H1 (cell line): ENCODE data around the gene CLBA1. TPM values are rescaled to one million over a fixed set of nuclear protein-coding genes. Genes with fewer than 3 reads are reported as not detected.

Source experiments
- CTCF ChIA-PET: fragments of 300-600 bp; sonication (Branson Sonifier 250); formaldehyde crosslinking; loops from one replicate; lab custom pipeline; 2021; ENCODE audit not compliant: partially characterized antibody; lab: Charles Lee
- POLR2A ChIA-PET: fragments of 300-600 bp; sonication (Branson Sonifier 250); formaldehyde crosslinking; loops from one replicate; lab custom pipeline; 2021; ENCODE audit warnings: inconsistent platforms; ENCODE audit not compliant: partially characterized antibody; lab: Charles Lee
- DNase-seq, 2 experiments: peaks; one replicate each; pipeline versions ENCODE4 v3.0.0 to v3.0.0-alpha.2; 2010 to 2022; ENCODE audit warnings: low spot score in 2 of 2, low read depth in 1 of 2, mixed read lengths in 1 of 2
- FAIRE-seq: peaks from 2 replicates; lab custom pipeline; 2011; peaks lifted over from hg19 to GRCh38; lab: Jason Lieb, UNC
- H2AFZ ChIP-seq: 2 replicates; pipeline ENCODE4 v1.8.1; 2012; ENCODE audit warnings: low read length, inconsistent platforms
- H2AK5ac ChIP-seq: 2 replicates; pipeline ENCODE4 v1.6.1; 2013; ENCODE audit warnings: low read depth, low read length
- H2BK120ac ChIP-seq: replicated peaks from 2 replicates; pipeline ENCODE3; 2013; ENCODE audit warnings: low read depth, low read length, inconsistent platforms
- H2BK12ac ChIP-seq: 2 replicates; pipeline ENCODE4 v1.6.1; 2013; ENCODE audit warnings: low read depth, low read length
- H2BK15ac ChIP-seq: 2 replicates; pipeline ENCODE4 v1.6.1; 2013; ENCODE audit warnings: low read length
- H2BK20ac ChIP-seq: 2 replicates; pipeline ENCODE4 v1.6.1; 2013; ENCODE audit warnings: low read length
- H2BK5ac ChIP-seq: 2 replicates; pipeline ENCODE4 v1.6.1; 2013; ENCODE audit warnings: low read depth, low read length
- H3K14ac ChIP-seq: 2 replicates; pipeline ENCODE4 v1.6.1; 2013; ENCODE audit warnings: inconsistent platforms; ENCODE audit not compliant: insufficient read length
- H3K18ac ChIP-seq: 2 replicates; pipeline ENCODE4 v1.6.1; 2013; ENCODE audit warnings: low read length; ENCODE audit errors: extremely low read depth
- H3K23ac ChIP-seq: 2 replicates; pipeline ENCODE4 v1.6.1; 2013; ENCODE audit warnings: inconsistent platforms; ENCODE audit not compliant: insufficient read length
- H3K23me2 ChIP-seq: 2 replicates; pipeline ENCODE4 v1.6.1; 2013; ENCODE audit warnings: low read depth, low read length
- H3K27ac ChIP-seq: 2 replicates; pipeline ENCODE4 v1.6.1; 2011; ENCODE audit warnings: low read depth, low read length, inconsistent platforms
- H3K27me3 ChIP-seq, 4 experiments: replicated peaks in 1 of 4; 1 replicate in 1 of 4; 2 replicates in 3 of 4; pipeline versions ENCODE4 v1.6.1 to v1.8.1; 2011 to 2013; ENCODE audit warnings: low read length in 3 of 4, mild to moderate bottlenecking in 3 of 4, inconsistent platforms in 2 of 4, mixed read lengths in 2 of 4, moderate library complexity in 1 of 4; ENCODE audit not compliant: control insufficient read depth in 3 of 4, insufficient read depth in 3 of 4; ENCODE audit errors: extremely low read depth in 1 of 4
- H3K36me3 ChIP-seq, 4 experiments: 2 replicates each; pipeline versions ENCODE4 v1.6.1 to v1.8.1; 2011 to 2013; ENCODE audit warnings: mild to moderate bottlenecking in 4 of 4, low read length in 3 of 4, moderate library complexity in 2 of 4, control low read depth in 1 of 4, inconsistent platforms in 1 of 4; ENCODE audit not compliant: insufficient read depth in 4 of 4, control insufficient read depth in 2 of 4
- H3K4ac ChIP-seq: replicated peaks from 2 replicates; pipeline ENCODE3; 2013; ENCODE audit warnings: low read length, low read depth, mixed read lengths, inconsistent platforms; ENCODE audit not compliant: insufficient read length
- H3K4me1 ChIP-seq, 4 experiments: replicated peaks in 1 of 4; 1 replicate in 1 of 4; 2 replicates in 3 of 4; pipeline versions ENCODE4 v1.6.1 to v1.8.1; 2011 to 2013; ENCODE audit warnings: low read length in 3 of 4, inconsistent platforms in 2 of 4, mixed read lengths in 1 of 4; ENCODE audit not compliant: insufficient read depth in 4 of 4, control insufficient read depth in 3 of 4
- H3K4me2 ChIP-seq, 2 experiments: 2 replicates each; pipeline versions ENCODE4 v1.6.1 to v1.8.1; 2011 to 2013; ENCODE audit warnings: low read depth in 2 of 2, low read length in 2 of 2, control low read depth in 1 of 2, inconsistent platforms in 1 of 2, mild to moderate bottlenecking in 1 of 2; ENCODE audit not compliant: insufficient read depth in 1 of 2
- H3K4me3 ChIP-seq, 4 experiments: fragments of 200-600, 300-600 bp in 1 of 4; sonication (generic), shearing (Covaris generic), sonication (Bioruptor Twin) in 1 of 4; 2 replicates each; pipeline versions ENCODE4 v1.5.1 to v1.8.1; 2011 to 2016; ENCODE audit warnings: low read length in 4 of 4, low read depth in 3 of 4, control low read depth in 2 of 4, inconsistent platforms in 2 of 4, mild to moderate bottlenecking in 2 of 4, mixed read lengths in 1 of 4, moderate library complexity in 1 of 4; ENCODE audit not compliant: insufficient read depth in 2 of 4; ENCODE audit errors: extremely low read depth in 1 of 4
- H3K56ac ChIP-seq: replicated peaks from 2 replicates; pipeline ENCODE3; 2013; ENCODE audit warnings: low read depth, mild to moderate bottlenecking, mixed read lengths, low read length, inconsistent platforms; ENCODE audit not compliant: insufficient read length
- H3K79me1 ChIP-seq: 2 replicates; pipeline ENCODE4 v1.6.1; 2013; ENCODE audit warnings: low read depth, low read length, control low read depth
- H3K79me2 ChIP-seq, 2 experiments: 2 replicates each; pipeline versions ENCODE4 v1.6.1 to v1.8.1; 2012 to 2013; ENCODE audit warnings: low read length in 2 of 2, mild to moderate bottlenecking in 2 of 2, inconsistent platforms in 1 of 2; ENCODE audit not compliant: insufficient read depth in 2 of 2, control insufficient read depth in 1 of 2
- H3K9ac ChIP-seq, 4 experiments: replicated peaks in 1 of 4; 1 replicate in 1 of 4; 2 replicates in 3 of 4; pipeline versions ENCODE4 v1.6.1 to v1.8.1; 2011 to 2013; ENCODE audit warnings: low read depth in 3 of 4, low read length in 3 of 4, control low read depth in 2 of 4, mild to moderate bottlenecking in 2 of 4, moderate library complexity in 2 of 4, inconsistent platforms in 1 of 4; ENCODE audit errors: extremely low read depth in 1 of 4
- H3K9me3 ChIP-seq, 2 experiments: 2 replicates each; pipeline versions ENCODE4 v1.6.1 to v1.8.1; 2012 to 2013; ENCODE audit warnings: mild to moderate bottlenecking in 2 of 2, moderate library complexity in 2 of 2, control low read depth in 1 of 2, inconsistent platforms in 1 of 2, low read depth in 1 of 2, low read length in 1 of 2, mixed read lengths in 1 of 2; ENCODE audit not compliant: insufficient read depth in 2 of 2
- H4K20me1 ChIP-seq, 2 experiments: replicated peaks in 1 of 2; 2 replicates each; pipeline versions ENCODE3 to v1.8.1; 2011 to 2013; ENCODE audit warnings: inconsistent platforms in 2 of 2, low read length in 2 of 2, mild to moderate bottlenecking in 1 of 2; ENCODE audit not compliant: insufficient read depth in 2 of 2, control insufficient read depth in 1 of 2
- H4K5ac ChIP-seq: 2 replicates; pipeline ENCODE4 v1.6.1; 2013; ENCODE audit warnings: low read length, low read depth, mixed read lengths, inconsistent platforms; ENCODE audit not compliant: insufficient read length
- H4K8ac ChIP-seq: 2 replicates; pipeline ENCODE4 v1.8.0; 2013; ENCODE audit warnings: mild to moderate bottlenecking, moderate library complexity, low read length, inconsistent platforms; ENCODE audit not compliant: insufficient read depth; ENCODE audit errors: extremely low read depth
- H4K91ac ChIP-seq: replicated peaks from 2 replicates; pipeline ENCODE3; 2013; ENCODE audit warnings: low read length, mixed read lengths, inconsistent platforms; ENCODE audit not compliant: insufficient read length
- CHD2 ChIP-seq: IDR thresholded peaks from 2 replicates; pipeline ENCODE4 v1.6.1; 2012; ENCODE audit warnings: low read length, improper control_type of control experiment
- CREB1 ChIP-seq: IDR thresholded peaks from 2 replicates; pipeline ENCODE4 v1.6.1; 2012; ENCODE audit warnings: inconsistent platforms
- EP300 ChIP-seq, 2 experiments: IDR thresholded peaks; 1 replicate in 1 of 2; 2 replicates in 1 of 2; pipeline ENCODE4 v1.6.1; 2011 to 2012; ENCODE audit warnings: low read depth in 2 of 2, low read length in 2 of 2, mild to moderate bottlenecking in 2 of 2, borderline replicate concordance in 1 of 2, inconsistent platforms in 1 of 2, moderate library complexity in 1 of 2
- FOSL1 ChIP-seq: IDR thresholded peaks from 2 replicates; pipeline ENCODE4 v1.6.1; 2011; ENCODE audit warnings: mild to moderate bottlenecking, low read depth, low read length, moderate library complexity; ENCODE audit not compliant: insufficient read depth
- KDM5A ChIP-seq: fragments of 200-600 bp; IDR thresholded peaks from 2 replicates; pipeline ENCODE4 v1.7.1; 2012; ENCODE audit warnings: mild to moderate bottlenecking, low read length, inconsistent platforms, mixed read lengths
- NRF1 ChIP-seq: IDR thresholded peaks from 2 replicates; pipeline ENCODE4 v1.6.1; 2011; ENCODE audit warnings: mild to moderate bottlenecking, low read depth, low read length, improper control_type of control experiment
- RFX5 ChIP-seq: IDR thresholded peaks from 2 replicates; pipeline ENCODE4 v1.6.1; 2011; ENCODE audit warnings: low read depth, low read length, improper control_type of control experiment, borderline replicate concordance
- RXRA ChIP-seq: IDR thresholded peaks from 2 replicates; pipeline ENCODE4 v1.6.1; 2011; ENCODE audit warnings: low read depth, mild to moderate bottlenecking, low read length, moderate library complexity; ENCODE audit not compliant: insufficient read depth
- SIRT6 ChIP-seq: IDR thresholded peaks from one replicate; pipeline ENCODE4 v1.7.1; 2012; ENCODE audit warnings: low read length, inconsistent platforms
- SIX5 ChIP-seq: IDR thresholded peaks from 2 replicates; pipeline ENCODE4 v1.6.1; 2011; ENCODE audit warnings: mild to moderate bottlenecking, low read depth, low read length
- TCF12 ChIP-seq: IDR thresholded peaks from 2 replicates; pipeline ENCODE4 v1.6.1; 2011; ENCODE audit warnings: low read depth, mild to moderate bottlenecking, low read length
- YY1 ChIP-seq: IDR thresholded peaks from 2 replicates; pipeline ENCODE4 v1.6.1; 2011; ENCODE audit warnings: low read depth, mild to moderate bottlenecking, low read length
- WGBS, 2 experiments: shearing (Covaris generic) in 1 of 2; methylation state at CpG; one replicate each; pipeline versions ENCODE4 v1.1.6 to v1.1.7; 2013 to 2015; ENCODE audit warnings: low lambda C conversion rate in 2 of 2, mixed read lengths in 2 of 2, inconsistent platforms in 1 of 2, low coverage in 1 of 2, missing lambda C conversion rate in 1 of 2; ENCODE audit not compliant: insufficient replicate concordance in 2 of 2, insufficient coverage in 1 of 2, insufficient read length in 1 of 2; ENCODE audit errors: extremely low coverage in 1 of 2, missing lambda C conversion rate in 1 of 2; 5-methylcytosine and 5-hydroxymethylcytosine counted together
- polyA plus RNA-seq, 7 experiments: library from polyadenylated mRNA; depleted of rRNA in 3 of 7; stranded (reverse) in 5 of 7; unstranded in 2 of 7; fragments of >200 nt in 5 of 7; fragments of 200-250 nt in 2 of 7; gene quantifications; 1 replicate in 5 of 7; 2 replicates in 1 of 7; 4 replicates in 1 of 7; pipeline versions ENCODE4 v1.2.1 to v1.2.3, GENCODE V29; 2011 to 2013; ENCODE audit warnings: missing spikeins in 2 of 7, mixed read lengths in 2 of 7
- total RNA-seq: library from RNA; stranded (reverse); fragmentation: NEBNext Ultra II Directional; extraction: Animal tissue kit (Norgen Biotek cat#: 25700); gene quantifications from 2 replicates; pipeline ENCODE4 v1.2.1, GENCODE V29; 2021

CLBA1 gene
- total and polyA plus RNA-seq, 2 of the 8 experiments (the other 6 are each of a cell fraction or from before 2014, with no cell fraction given) = 1.6 to 2.4 TPM

DNA sequence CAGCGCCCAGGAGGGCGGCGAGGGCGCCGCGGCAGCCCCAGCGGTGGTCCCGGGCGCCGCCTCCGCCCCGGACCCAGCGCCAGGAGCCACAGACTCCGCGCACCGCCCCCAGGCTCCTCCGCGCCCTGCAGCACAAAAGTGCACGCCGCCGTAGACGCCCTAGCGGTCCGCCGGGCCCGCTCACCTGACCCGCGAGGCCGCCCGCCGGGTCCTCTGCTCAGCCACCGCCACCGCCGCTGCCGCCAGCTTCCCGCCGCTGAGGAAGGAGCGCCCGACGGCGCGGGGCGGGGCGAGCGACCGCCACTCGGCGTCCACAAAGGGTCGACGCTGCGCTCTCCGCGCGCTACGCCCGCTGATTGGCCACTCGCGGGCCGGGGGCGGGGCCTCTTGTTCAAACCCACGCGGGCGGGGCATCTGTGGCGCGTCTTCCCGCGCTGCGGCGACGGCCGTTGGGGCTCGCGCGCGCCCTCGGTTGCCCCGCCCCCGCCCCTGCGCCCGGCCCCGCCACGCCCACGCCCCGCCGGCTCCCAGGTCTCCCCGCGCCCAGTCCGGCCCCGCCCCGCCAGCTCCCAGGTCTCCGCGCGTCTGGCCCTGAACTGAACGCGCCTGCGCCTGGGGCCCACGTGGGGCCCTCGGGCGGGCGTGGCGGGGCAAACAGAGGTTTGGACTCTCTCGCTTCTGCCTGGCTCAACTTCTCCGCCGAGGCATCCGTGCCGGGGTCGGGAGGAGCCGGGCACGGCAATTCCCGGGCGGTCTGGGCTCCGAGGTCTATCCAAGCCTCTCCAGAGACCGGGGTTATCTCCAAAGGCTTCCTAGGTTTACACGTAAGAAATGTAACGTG, 35.4 kb downstream of the CLBA1 start, which contains the start of gene CDCA4:
Gene CDCA4 (minus strand): TSS at position 269 of the 841 bp plus-strand sequence. CDS start 9,154 bp downstream, outside the sequence.
- Histone ChIP-seq H2BK120ac (no peak within 1 kb of the TSS), H3K79me1 (peaks cover 12% of the 10 kb centered on the region), H2AFZ (peak within 1 kb of the TSS; percentile 84), H2AK5ac (no peak within 1 kb of the TSS; the same call in 1 of the 2 replicates), H2BK12ac (no peak within 1 kb of the TSS), H3K56ac (peak within 1 kb of the TSS; percentile 20), H4K8ac (peak within 1 kb of the TSS; percentile 92), H3K79me2 (peaks cover 41 to 44% of the 10 kb centered on the region in 2 experiments), H4K20me1 (peaks cover 23 to 26% of the 10 kb centered on the region in 2 experiments), H3K4me2 (peak within 1 kb of the TSS; percentile 89 to 94), H2BK5ac (peak within 1 kb of the TSS; percentile 41; the same call in 1 of the 2 replicates), H3K18ac (peak within 1 kb of the TSS; percentile 71), H3K23me2 (peaks cover 18% of the 10 kb centered on the region), H4K91ac (no peak within 1 kb of the TSS), H3K4me1 (peaks cover 0 to 8% (median 7%) of the 10 kb centered on the region in 4 experiments; a peak in 5 of 7 replicates), H3K27me3 (no peaks in the 10 kb centered on the region), H3K14ac (no peak within 1 kb of the TSS), H3K4me3 (peak within 1 kb of the TSS; percentile 78 to 98 (median 86)), H2BK20ac (no peak within 1 kb of the TSS), H2BK15ac (0 out of 2 replicates have a peak within 1 kb of the TSS, but pooled peaks have one; percentile 29), H3K23ac (no peak within 1 kb of the TSS), H3K9me3 (no peaks in the 10 kb centered on the region), H4K5ac (peak within 1 kb of the TSS; percentile 77), H3K4ac (peak within 1 kb of the TSS; percentile 79), H3K36me3 (peaks cover 0 to 12% (median 0%) of the 10 kb centered on the region in 4 experiments; a peak in 1 of 8 replicates), H3K9ac (peak within 1 kb of the TSS; percentile 75 to 95 (median 81)), H3K27ac (peak within 1 kb of the TSS; percentile 82; the same call in 1 of the 2 replicates)
- FAIRE-seq (no peak), DNase-seq (peak; percentile 74 to 97)
- ChIA-PET CTCF (interaction anchor here (0.6 to 1.8 kb wide), 7 partner anchors 21 to 198 kb away, joined by 3 to 8 read pairs (median 3); partner anchors contain the start of gene JAG2), POLR2A (interaction anchor here (0.6 to 1.8 kb wide), 9 partner anchors 13 to 40 kb away, joined by 3 to 7 read pairs (median 4); no protein-coding TSS in a partner anchor)
- WGBS, 2 experiments = 0% methylated on average over 27 of the region's 115 CpGs; no CpG with 5 or more reads in 1 of the 2 experiments
- no peak; the same call in 1 of the 2 replicates for TF ChIP-seq CHD2
- TF ChIP-seq EP300 (IDR thresholded peaks at IDR 0.05; ENCODE audit: borderline replicate concordance in 1 of 2, low read depth in 2 of 2, low read length in 2 of 2) = no peak
- TF ChIP-seq RFX5 = no peak
- TF ChIP-seq YY1 = no peak
- TF ChIP-seq CREB1 = peak; percentile 57; the same call in 1 of the 2 replicates
- TF ChIP-seq RXRA = no peak
- peak; percentile 48; the same call in 1 of the 2 replicates for TF ChIP-seq NRF1
- TF ChIP-seq FOSL1 = no peak
- no peak for TF ChIP-seq KDM5A
- TF ChIP-seq TCF12 = no peak
- no peak for TF ChIP-seq SIRT6
- TF ChIP-seq SIX5 = no peak
